Inflammatory macrophage (primary cell): ENCODE results near the gene CDKN2B.
"Not testable (repeated sequence)": the region's sequence is repeated elsewhere in the genome, so short reads cannot be mapped to it uniquely, and the experiment has no call there.

Experiments
- DNase-seq, 2 donors: peaks; one replicate each; pipeline ENCODE4 v3.0.0-alpha.2; 2020 to 2022

CDKN2B gene

GRCh38 chr9:21968331-21969010 lies 40.6 kb downstream of the CDKN2B start:
- no peak for DNase-seq

GRCh38 chr9:21967702-21968101 lies 41.4 kb downstream of the CDKN2B start:
- DNase-seq: peak in 1 of 2 donors; percentile 38

GRCh38 chr9:21967169-21967568 lies 41.9 kb downstream of the CDKN2B start:
- DNase-seq: no peak

- no peak for DNase-seq
Observed at GRCh38 chr9:21966140-21966851, 42.8 kb downstream of the CDKN2B start.

- peak; percentile 38 to 64 for DNase-seq
Observed at GRCh38 chr9:21965401-21965951, 43.6 kb downstream of the CDKN2B start.

- DNase-seq: peak in 1 of 2 donors; percentile 10
Observed at GRCh38 chr9:21964925-21965385, 44.1 kb downstream of the CDKN2B start.

GRCh38 chr9:21961569-21961968 lies 47.5 kb downstream of the CDKN2B start:
- DNase-seq: no peak

GRCh38 chr9:21959268-21959667 lies 49.8 kb downstream of the CDKN2B start:
- not testable (repeated sequence) for DNase-seq

- DNase-seq: no peak
Observed at GRCh38 chr9:21958833-21959232, 50.3 kb downstream of the CDKN2B start.
